Neural crest cell (in vitro differentiated cells): Measurements from ENCODE around the gene ACAN. TPM values are rescaled to one million over a fixed set of nuclear protein-coding genes. Genes with fewer than 3 reads are reported as not detected.

ENCODE experiments used
- DNase-seq: peaks from one replicate; pipeline ENCODE4 v3.0.0; 2021; ENCODE audit warnings: low read depth, mixed read lengths, low spot score
- H3K27ac Mint-ChIP-seq: one replicate; pipeline ENCODE4 v1.8.0; 2021; ENCODE audit warnings: mild to moderate bottlenecking, mixed read lengths; ENCODE audit not compliant: unreplicated experiment
- H3K27me3 Mint-ChIP-seq: 2 replicates; pipeline ENCODE4 v1.8.0; 2021; ENCODE audit warnings: low read depth, mild to moderate bottlenecking, mixed read lengths
- H3K36me3 Mint-ChIP-seq: 2 replicates; pipeline ENCODE4 v1.8.0; 2021; ENCODE audit warnings: low read depth, mild to moderate bottlenecking, mixed read lengths
- H3K4me1 Mint-ChIP-seq: 2 replicates; pipeline ENCODE4 v1.8.0; 2021; ENCODE audit warnings: mixed read lengths
- H3K4me3 Mint-ChIP-seq: one replicate; pipeline ENCODE4 v1.8.0; 2021; ENCODE audit warnings: mild to moderate bottlenecking, mixed read lengths
- H3K9me3 Mint-ChIP-seq: 2 replicates; pipeline ENCODE4 v1.8.0; 2021; ENCODE audit warnings: mixed read lengths
- total RNA-seq: library from RNA; stranded (reverse); gene quantifications from 2 replicates; pipeline ENCODE4 v1.2.1, GENCODE V29; 2021
- TF ChIP-seq, protein P1 (sequence below): fragments of 200-600 bp; sonication (generic); conservative IDR thresholded peaks from 2 replicates; pipeline ENCODE4 v1.5.0; 2021; ENCODE audit warnings: antibody characterized with exemption, mild to moderate bottlenecking

Gene ACAN
- total RNA-seq, 1 donor from 2014 or later, result 0.54 TPM

DNA sequence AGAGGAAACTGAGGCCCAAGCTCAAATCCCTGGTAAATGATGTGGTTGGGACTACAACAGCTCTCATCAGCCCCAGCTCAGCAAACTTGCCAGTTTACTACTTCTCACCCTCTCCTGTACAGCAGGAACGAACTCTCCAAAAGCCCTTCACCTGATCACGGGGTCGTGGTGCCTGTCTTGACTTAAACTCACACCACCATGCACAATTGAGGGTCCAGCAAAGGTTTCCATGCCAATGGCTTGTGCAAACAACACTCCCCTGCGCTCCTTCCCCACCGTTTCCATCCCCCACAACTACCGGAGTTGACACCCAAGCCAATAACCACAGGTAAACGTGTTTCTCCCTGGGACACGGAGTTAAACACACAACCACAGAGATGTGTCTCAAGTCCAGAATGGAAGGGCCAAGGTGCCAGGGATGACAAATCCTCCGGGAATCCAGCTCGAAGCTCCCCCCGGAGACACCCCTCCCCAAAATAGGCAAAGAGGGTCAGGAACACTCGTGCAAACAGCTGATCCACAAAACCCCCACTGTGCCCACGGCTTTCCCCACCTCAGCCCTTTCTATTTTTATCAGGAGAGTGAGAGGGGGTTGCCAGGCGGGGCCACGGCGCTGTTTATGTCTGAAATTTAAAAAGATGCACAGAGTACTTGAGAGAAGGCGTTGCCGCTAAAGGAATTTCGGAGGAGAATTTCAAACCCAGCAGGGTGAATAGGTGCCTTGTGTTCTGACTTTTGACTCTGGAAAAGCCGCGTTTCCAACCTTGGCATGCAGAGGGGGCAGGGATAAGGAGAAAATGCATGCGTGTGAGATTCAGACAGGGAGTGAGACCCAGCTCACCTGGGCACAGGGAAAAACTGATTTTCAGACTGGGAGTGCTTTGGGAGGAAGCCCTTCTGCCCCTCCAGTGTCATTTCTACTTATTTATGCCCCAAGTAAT, 10.6 kb upstream of the ACAN start:
- H3K4me3 Mint-ChIP-seq, result no peak overlapping the region
- no peaks in the 10 kb centered on the region for H3K4me1 Mint-ChIP-seq
- no peak for DNase-seq
- TF ChIP-seq, protein P1, sequence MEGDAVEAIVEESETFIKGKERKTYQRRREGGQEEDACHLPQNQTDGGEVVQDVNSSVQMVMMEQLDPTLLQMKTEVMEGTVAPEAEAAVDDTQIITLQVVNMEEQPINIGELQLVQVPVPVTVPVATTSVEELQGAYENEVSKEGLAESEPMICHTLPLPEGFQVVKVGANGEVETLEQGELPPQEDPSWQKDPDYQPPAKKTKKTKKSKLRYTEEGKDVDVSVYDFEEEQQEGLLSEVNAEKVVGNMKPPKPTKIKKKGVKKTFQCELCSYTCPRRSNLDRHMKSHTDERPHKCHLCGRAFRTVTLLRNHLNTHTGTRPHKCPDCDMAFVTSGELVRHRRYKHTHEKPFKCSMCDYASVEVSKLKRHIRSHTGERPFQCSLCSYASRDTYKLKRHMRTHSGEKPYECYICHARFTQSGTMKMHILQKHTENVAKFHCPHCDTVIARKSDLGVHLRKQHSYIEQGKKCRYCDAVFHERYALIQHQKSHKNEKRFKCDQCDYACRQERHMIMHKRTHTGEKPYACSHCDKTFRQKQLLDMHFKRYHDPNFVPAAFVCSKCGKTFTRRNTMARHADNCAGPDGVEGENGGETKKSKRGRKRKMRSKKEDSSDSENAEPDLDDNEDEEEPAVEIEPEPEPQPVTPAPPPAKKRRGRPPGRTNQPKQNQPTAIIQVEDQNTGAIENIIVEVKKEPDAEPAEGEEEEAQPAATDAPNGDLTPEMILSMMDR, result no peak
- no peak overlapping the region for H3K27ac Mint-ChIP-seq
- peaks cover 46% of the 10 kb centered on the region for H3K27me3 Mint-ChIP-seq
- peaks cover 4% of the 10 kb centered on the region for H3K36me3 Mint-ChIP-seq
- H3K9me3 Mint-ChIP-seq, result peaks cover 3% of the 10 kb centered on the region

DNA sequence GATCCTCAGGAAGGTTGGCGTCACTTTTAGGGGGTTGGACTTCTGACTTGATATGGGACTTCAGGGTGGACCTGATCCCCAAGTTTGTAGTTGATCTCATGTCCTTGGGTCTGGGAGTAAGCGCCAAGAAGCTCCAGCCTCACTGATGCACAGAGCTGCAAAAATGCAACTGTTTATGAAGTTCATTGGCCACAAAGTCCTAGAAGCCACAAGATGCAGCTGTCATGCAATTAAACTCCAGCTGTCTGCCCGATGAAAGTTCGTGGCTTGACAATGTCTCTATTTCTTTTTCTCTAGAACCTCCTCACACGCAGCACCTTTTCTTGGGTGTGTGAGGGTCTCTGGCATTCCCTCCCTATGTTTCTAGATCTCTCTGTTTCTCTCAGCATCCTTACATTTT, 9.2 kb upstream of the ACAN start:
- Mint-ChIP-seq H3K27me3 (peaks cover 59% of the 10 kb centered on the region), H3K27ac (no peak overlapping the region), H3K9me3 (peaks cover 3% of the 10 kb centered on the region), H3K4me3 (no peak overlapping the region), H3K4me1 (no peaks in the 10 kb centered on the region), H3K36me3 (peaks cover 4% of the 10 kb centered on the region)
- TF ChIP-seq, protein P1, result no peak
- DNase-seq, result no peak

DNA sequence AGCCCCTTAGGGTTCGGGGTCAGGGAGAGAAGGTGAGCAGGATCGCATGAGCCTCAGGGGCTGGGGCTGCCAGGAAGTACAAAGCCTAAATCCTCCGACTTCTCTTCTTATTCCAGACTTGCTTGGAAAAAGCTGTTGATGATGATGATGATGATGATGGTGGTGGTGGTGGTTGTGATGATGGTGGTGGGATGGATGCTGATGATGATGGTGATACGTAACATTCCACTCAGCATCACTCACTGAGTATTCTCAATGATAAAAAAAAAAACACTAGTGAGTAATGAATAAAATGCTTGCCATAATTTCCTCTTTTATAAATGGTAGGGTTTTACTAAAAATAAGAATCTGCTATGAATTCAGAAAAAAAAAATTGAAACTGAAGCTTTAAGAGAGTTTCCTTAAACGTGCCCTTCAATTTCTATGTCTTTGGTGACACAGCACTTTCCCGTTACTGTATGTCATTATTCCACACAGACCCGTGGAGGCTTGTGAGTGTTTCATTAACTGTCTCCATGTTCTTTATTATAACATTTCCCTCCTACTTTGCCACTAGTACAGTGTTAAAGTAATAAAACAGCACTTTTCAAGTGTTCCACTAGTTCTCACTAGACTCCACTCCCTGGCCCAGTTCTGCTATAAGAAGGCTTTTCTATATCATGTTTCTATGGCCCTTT, 5.4 kb upstream of the ACAN start:
- peaks cover 85% of the 10 kb centered on the region for H3K27me3 Mint-ChIP-seq
- H3K9me3 Mint-ChIP-seq, result no peaks in the 10 kb centered on the region
- no peak overlapping the region for H3K27ac Mint-ChIP-seq
- TF ChIP-seq, protein P1, result no peak
- H3K36me3 Mint-ChIP-seq, result no peaks in the 10 kb centered on the region
- DNase-seq, result no peak
- H3K4me3 Mint-ChIP-seq, result no peak overlapping the region
- peaks cover 5% of the 10 kb centered on the region for H3K4me1 Mint-ChIP-seq

DNA sequence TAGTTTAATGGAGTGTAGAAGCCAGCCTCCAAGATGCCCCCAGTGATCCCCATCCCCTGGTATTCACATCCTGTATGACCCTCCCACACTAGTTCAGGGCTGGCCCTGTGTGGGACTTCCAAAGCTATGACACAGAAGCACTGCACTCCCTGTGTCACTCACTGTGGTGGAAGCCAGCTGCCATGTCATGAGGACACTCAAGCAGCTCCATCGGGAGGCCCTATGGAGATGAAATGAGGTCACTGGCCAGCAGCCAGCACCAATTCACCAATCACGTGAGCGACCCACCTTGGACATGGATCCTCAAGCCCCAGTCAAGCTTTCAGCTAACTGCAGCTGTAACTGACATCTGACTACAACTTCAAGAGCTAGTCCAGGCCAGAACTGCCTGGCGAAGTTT, 3.9 kb upstream of the ACAN start:
- DNase-seq, result no peak
- Mint-ChIP-seq H3K27ac (no peak overlapping the region), H3K9me3 (no peaks in the 10 kb centered on the region), H3K4me3 (no peak overlapping the region), H3K27me3 (peaks cover 81% of the 10 kb centered on the region), H3K36me3 (no peaks in the 10 kb centered on the region), H3K4me1 (peaks cover 5% of the 10 kb centered on the region)
- TF ChIP-seq, protein P1, result no peak

DNA sequence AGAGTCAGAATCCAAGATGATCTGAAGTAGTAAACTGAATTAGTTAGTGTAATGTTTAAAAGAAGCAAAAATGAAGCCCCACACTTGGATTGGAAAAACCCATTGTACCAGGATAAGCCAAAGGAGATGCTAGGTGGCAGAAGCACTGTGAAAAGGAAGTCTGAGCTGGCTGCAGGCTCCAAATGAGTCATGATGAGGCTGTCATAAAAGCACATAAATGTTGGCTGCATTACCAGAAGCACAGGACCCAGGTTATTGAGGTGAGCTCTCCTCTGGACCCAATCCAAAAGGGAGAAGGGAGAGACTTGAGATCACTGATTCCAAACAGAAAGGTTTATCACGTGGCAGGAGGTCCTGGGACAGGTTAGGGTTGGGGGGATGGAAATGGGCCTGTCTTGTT, 3.2 kb upstream of the ACAN start:
- H3K9me3 Mint-ChIP-seq, result no peaks in the 10 kb centered on the region
- H3K4me1 Mint-ChIP-seq, result peaks cover 5% of the 10 kb centered on the region
- H3K36me3 Mint-ChIP-seq, result no peaks in the 10 kb centered on the region
- H3K4me3 Mint-ChIP-seq, result peak overlapping the region; percentile 5
- H3K27ac Mint-ChIP-seq, result no peak overlapping the region
- TF ChIP-seq, protein P1, result no peak
- H3K27me3 Mint-ChIP-seq, result peaks cover 81% of the 10 kb centered on the region
- no peak for DNase-seq
